Mesendoderm (in vitro differentiated cells): ENCODE data around the gene SDK2.

Experiments
- DNase-seq: peaks from one replicate; pipeline ENCODE4 v3.0.0; 2013
- H2AK5ac ChIP-seq: 2 replicates; pipeline ENCODE4 v1.6.1; 2013; ENCODE audit warnings: low read length, inconsistent platforms
- H2BK120ac ChIP-seq: 2 replicates; pipeline ENCODE4 v1.6.1; 2013; ENCODE audit warnings: low read depth, mild to moderate bottlenecking, low read length, moderate library complexity, mixed read lengths
- H2BK15ac ChIP-seq: replicated peaks from 2 replicates; pipeline ENCODE4 v1.6.1; 2013; ENCODE audit warnings: low read depth, mild to moderate bottlenecking, moderate library complexity
- H2BK5ac ChIP-seq: 2 replicates; pipeline ENCODE4 v1.6.1; 2013; ENCODE audit warnings: low read length, inconsistent platforms
- H3K18ac ChIP-seq: 2 replicates; pipeline ENCODE4 v1.6.1; 2013; ENCODE audit warnings: mild to moderate bottlenecking, low read length, mixed read lengths
- H3K23ac ChIP-seq: one replicate; pipeline ENCODE4 v1.6.1; 2013; ENCODE audit warnings: low read length
- H3K27ac ChIP-seq: 2 replicates; pipeline ENCODE4 v1.5.1; 2013; ENCODE audit warnings: low read depth, mild to moderate bottlenecking, inconsistent platforms, low read length, moderate library complexity
- H3K27me3 ChIP-seq: 2 replicates; pipeline ENCODE4 v1.6.1; 2013; ENCODE audit warnings: low read length, control low read depth, mild to moderate bottlenecking, inconsistent platforms; ENCODE audit not compliant: insufficient read depth, poor library complexity
- H3K36me3 ChIP-seq: 2 replicates; pipeline ENCODE4 v1.6.1; 2013; ENCODE audit warnings: low read length, inconsistent platforms; ENCODE audit not compliant: control insufficient read depth, insufficient read depth
- H3K4ac ChIP-seq: one replicate; pipeline ENCODE4 v1.6.1; 2013; ENCODE audit warnings: low read depth, mild to moderate bottlenecking, low read length, moderate library complexity
- H3K4me1 ChIP-seq: 2 replicates; pipeline ENCODE4 v1.6.1; 2013; ENCODE audit warnings: low read depth, low read length, inconsistent platforms; ENCODE audit not compliant: control insufficient read depth
- H3K4me2 ChIP-seq: 2 replicates; pipeline ENCODE4 v1.6.1; 2013; ENCODE audit warnings: low read length
- H3K4me3 ChIP-seq: 2 replicates; pipeline ENCODE4 v1.5.1; 2013; ENCODE audit warnings: mild to moderate bottlenecking, low read length
- H3K56ac ChIP-seq: one replicate; pipeline ENCODE4 v1.6.1; 2013; ENCODE audit warnings: low read length
- H3K79me1 ChIP-seq: 2 replicates; pipeline ENCODE4 v1.6.1; 2013; ENCODE audit warnings: low read length, inconsistent platforms
- H3K79me2 ChIP-seq: 2 replicates; pipeline ENCODE4 v1.6.1; 2013; ENCODE audit warnings: mild to moderate bottlenecking, low read length; ENCODE audit not compliant: control insufficient read depth, insufficient read depth
- H3K9ac ChIP-seq: 2 replicates; pipeline ENCODE4 v1.6.1; 2013; ENCODE audit warnings: low read length, inconsistent platforms
- H4K5ac ChIP-seq: one replicate; pipeline ENCODE4 v1.6.1; 2013; ENCODE audit warnings: low read length
- H4K8ac ChIP-seq: one replicate; pipeline ENCODE4 v1.6.1; 2013; ENCODE audit warnings: low read depth, mild to moderate bottlenecking, control low read depth, low read length, moderate library complexity
- WGBS: extraction: QIAGEN DNeasy Blood & Tissue Kit; methylation state at CpG from one replicate; pipeline ENCODE4 v1.1.7; 2013; ENCODE audit warnings: low lambda C conversion rate, missing lambda C conversion rate; ENCODE audit not compliant: insufficient coverage; ENCODE audit errors: extremely low coverage; 5-methylcytosine and 5-hydroxymethylcytosine counted together

The SDK2 gene

GRCh38 chr17:73393381-73393780 is 250.9 kb downstream of the SDK2 start:
- WGBS: no CpG with 5 or more reads among the region's 14 CpGs

GRCh38 chr17:73391331-73392265 is 252.6 kb downstream of the SDK2 start:
- no peak overlapping the region for H3K4me3 ChIP-seq
- DNase-seq: no peak

More at GRCh38 chr17:73393381-73393780, 250.9 kb downstream of the SDK2 start:
- no peak overlapping the region for H2BK120ac ChIP-seq
- H4K8ac ChIP-seq: no peak overlapping the region
- no peak overlapping the region for H4K5ac ChIP-seq
- H3K4me2 ChIP-seq: no peak overlapping the region
- no peaks in the 10 kb centered on the region for H3K79me2 ChIP-seq
- no peak overlapping the region for H2BK15ac ChIP-seq
- no peak for DNase-seq
- no peak overlapping the region for H3K27ac ChIP-seq
- no peak overlapping the region for H3K23ac ChIP-seq
- no peaks in the 10 kb centered on the region for H3K79me1 ChIP-seq
- H3K4me3 ChIP-seq: no peak overlapping the region
- H3K9ac ChIP-seq: no peak overlapping the region
- H3K27me3 ChIP-seq: no peaks in the 10 kb centered on the region
- H2BK5ac ChIP-seq: no peak overlapping the region
- H3K56ac ChIP-seq: no peak overlapping the region
- H3K4ac ChIP-seq: no peak overlapping the region
- H3K4me1 ChIP-seq: no peaks in the 10 kb centered on the region
- no peak overlapping the region for H2AK5ac ChIP-seq
- H3K36me3 ChIP-seq: peaks cover 1% of the 10 kb centered on the region
- no peak overlapping the region for H3K18ac ChIP-seq

GRCh38 chr17:73390851-73391250 is 253.4 kb downstream of the SDK2 start:
- Histone ChIP-seq H3K27me3 (no peaks in the 10 kb centered on the region), H3K79me2 (no peaks in the 10 kb centered on the region), H4K8ac (no peak overlapping the region), H2BK15ac (no peak overlapping the region), H2AK5ac (no peak overlapping the region), H3K27ac (no peak overlapping the region), H2BK120ac (no peak overlapping the region), H3K56ac (no peak overlapping the region), H3K79me1 (no peaks in the 10 kb centered on the region), H3K4ac (no peak overlapping the region), H3K4me2 (no peak overlapping the region), H3K23ac (no peak overlapping the region), H2BK5ac (no peak overlapping the region), H3K36me3 (no peaks in the 10 kb centered on the region), H3K18ac (no peak overlapping the region), H3K9ac (no peak overlapping the region), H3K4me1 (no peaks in the 10 kb centered on the region), H3K4me3 (no peak overlapping the region), H4K5ac (no peak overlapping the region)
- DNase-seq: no peak
- WGBS: no CpG with 5 or more reads among the region's 11 CpGs

More at GRCh38 chr17:73391331-73392265, 252.6 kb downstream of the SDK2 start:
- Histone ChIP-seq H3K27ac (no peak overlapping the region), H3K27me3 (no peaks in the 10 kb centered on the region), H3K23ac (no peak overlapping the region), H3K4me1 (no peaks in the 10 kb centered on the region), H2BK15ac (no peak overlapping the region), H4K8ac (no peak overlapping the region), H3K36me3 (no peaks in the 10 kb centered on the region), H3K79me2 (no peaks in the 10 kb centered on the region), H2AK5ac (no peak overlapping the region), H4K5ac (no peak overlapping the region), H2BK5ac (no peak overlapping the region), H3K4ac (no peak overlapping the region), H3K4me2 (no peak overlapping the region), H3K79me1 (no peaks in the 10 kb centered on the region), H3K56ac (no peak overlapping the region), H3K9ac (no peak overlapping the region), H3K18ac (no peak overlapping the region), H2BK120ac (no peak overlapping the region)
- no CpG with 5 or more reads among the region's 24 CpGs for WGBS

GRCh38 chr17:73390221-73390620 is 254.0 kb downstream of the SDK2 start:
- WGBS: no CpG with 5 or more reads among the region's 16 CpGs
- H3K18ac ChIP-seq: no peak overlapping the region

GRCh38 chr17:73389411-73389810 is 254.8 kb downstream of the SDK2 start:
- H3K56ac ChIP-seq: no peak overlapping the region
- H2BK15ac ChIP-seq: no peak overlapping the region
- H3K4me1 ChIP-seq: no peaks in the 10 kb centered on the region
- no peak overlapping the region for H3K4ac ChIP-seq
- no peak overlapping the region for H2BK120ac ChIP-seq
- H4K5ac ChIP-seq: no peak overlapping the region
- no peak for DNase-seq
- no peaks in the 10 kb centered on the region for H3K79me2 ChIP-seq
- H3K27ac ChIP-seq: no peak overlapping the region
- H3K9ac ChIP-seq: no peak overlapping the region
- H3K27me3 ChIP-seq: no peaks in the 10 kb centered on the region
- no peak overlapping the region for H3K4me2 ChIP-seq
- no peak overlapping the region for H3K23ac ChIP-seq
- no peak overlapping the region for H2AK5ac ChIP-seq
- H3K4me3 ChIP-seq: no peak overlapping the region
- no peak overlapping the region for H3K18ac ChIP-seq
- H2BK5ac ChIP-seq: no peak overlapping the region
- no peaks in the 10 kb centered on the region for H3K79me1 ChIP-seq
- H4K8ac ChIP-seq: no peak overlapping the region
- H3K36me3 ChIP-seq: no peaks in the 10 kb centered on the region
- no CpG with 5 or more reads among the region's 6 CpGs for WGBS

More at GRCh38 chr17:73390221-73390620, 254.0 kb downstream of the SDK2 start:
- no peaks in the 10 kb centered on the region for H3K79me1 ChIP-seq
- H3K27ac ChIP-seq: no peak overlapping the region
- no peaks in the 10 kb centered on the region for H3K27me3 ChIP-seq
- no peak overlapping the region for H4K8ac ChIP-seq
- no peaks in the 10 kb centered on the region for H3K4me1 ChIP-seq
- H3K4ac ChIP-seq: no peak overlapping the region
- no peak overlapping the region for H4K5ac ChIP-seq
- H3K36me3 ChIP-seq: no peaks in the 10 kb centered on the region
- no peak overlapping the region for H2BK120ac ChIP-seq
- no peak overlapping the region for H2BK15ac ChIP-seq
- H3K4me3 ChIP-seq: no peak overlapping the region
- H3K4me2 ChIP-seq: no peak overlapping the region
- H2AK5ac ChIP-seq: no peak overlapping the region
- no peaks in the 10 kb centered on the region for H3K79me2 ChIP-seq
- DNase-seq: no peak
- H3K23ac ChIP-seq: no peak overlapping the region
- H3K9ac ChIP-seq: no peak overlapping the region
- H2BK5ac ChIP-seq: no peak overlapping the region
- no peak overlapping the region for H3K56ac ChIP-seq

GRCh38 chr17:73388578-73388905 is 255.7 kb downstream of the SDK2 start:
- Histone ChIP-seq H4K8ac (no peak overlapping the region), H3K79me2 (no peaks in the 10 kb centered on the region), H3K4me3 (no peak overlapping the region), H3K4me1 (no peaks in the 10 kb centered on the region), H3K27ac (no peak overlapping the region), H3K56ac (no peak overlapping the region), H3K23ac (no peak overlapping the region), H2AK5ac (no peak overlapping the region), H3K36me3 (no peaks in the 10 kb centered on the region), H3K4me2 (no peak overlapping the region), H3K18ac (no peak overlapping the region), H4K5ac (no peak overlapping the region), H2BK15ac (no peak overlapping the region), H3K27me3 (no peaks in the 10 kb centered on the region), H2BK5ac (no peak overlapping the region), H3K9ac (no peak overlapping the region), H3K79me1 (no peaks in the 10 kb centered on the region), H2BK120ac (no peak overlapping the region), H3K4ac (no peak overlapping the region)
- DNase-seq: no peak
